Measurements from ENCODE around the gene MCM9.
A peak's percentile ranks its signal among the peaks of the same experiment; 100 is the strongest.

Gene MCM9

GRCh38 chr6:118930680-118931079, 4.3 kb downstream of the MCM9 start:
- DNase-seq: no peak

- no peak for DNase-seq
These were observed 11.9 kb downstream of the MCM9 start for GRCh38 chr6:118923035-118923434.

GRCh38 chr6:118921084-118921483, 13.9 kb downstream of the MCM9 start:
- no peak for DNase-seq

GRCh38 chr6:118918329-118918725, 16.6 kb downstream of the MCM9 start:
- no peak for DNase-seq

- no peak for DNase-seq
These were observed 17.2 kb downstream of the MCM9 start for GRCh38 chr6:118917546-118918328.

GRCh38 chr6:118914598-118914997, 20.4 kb downstream of the MCM9 start:
- no peak for DNase-seq

- DNase-seq: no peak
These were observed 21.8 kb downstream of the MCM9 start for GRCh38 chr6:118913161-118913560.

- DNase-seq: peak; percentile 74
These were observed 22.3 kb downstream of the MCM9 start for GRCh38 chr6:118912646-118913045.

- DNase-seq: no peak
These were observed 26.5 kb downstream of the MCM9 start for GRCh38 chr6:118908441-118908840.

- no peak for DNase-seq
These were observed 29.1 kb downstream of the MCM9 start for GRCh38 chr6:118905851-118906250.

GRCh38 chr6:118905084-118905483, 29.9 kb downstream of the MCM9 start:
- DNase-seq: no peak

GRCh38 chr6:118903691-118904090, 31.3 kb downstream of the MCM9 start:
- no peak for DNase-seq

GRCh38 chr6:118903138-118903537, 31.8 kb downstream of the MCM9 start:
- no peak for DNase-seq

- DNase-seq: no peak
These were observed 32.2 kb downstream of the MCM9 start for GRCh38 chr6:118902726-118903125.

GRCh38 chr6:118899948-118900347, 35.0 kb downstream of the MCM9 start:
- no peak for DNase-seq

- no peak for DNase-seq
These were observed 37.6 kb downstream of the MCM9 start for GRCh38 chr6:118897386-118897785.

- peak; percentile 49 for DNase-seq
These were observed 38.4 kb downstream of the MCM9 start for GRCh38 chr6:118896339-118897136.

GRCh38 chr6:118895859-118896258, 39.1 kb downstream of the MCM9 start:
- no peak for DNase-seq

GRCh38 chr6:118895261-118895560, 39.7 kb downstream of the MCM9 start:
- no peak for DNase-seq

- DNase-seq: no peak
These were observed 40.3 kb downstream of the MCM9 start for GRCh38 chr6:118894425-118895260.

GRCh38 chr6:118893807-118894424, 41.0 kb downstream of the MCM9 start, which contains the start of gene ASF1A:
ASF1A (plus strand) TSS chr6:118894152; CDS start chr6:118894414, 262 bp downstream.
- peak; percentile 93 for DNase-seq

- DNase-seq: peak; percentile 76
These were observed 41.7 kb downstream of the MCM9 start for GRCh38 chr6:118893064-118893806.
